COLO829 (cell line): ENCODE data around the gene DEF6.
"Not testable (repeated sequence)": the region's sequence is repeated elsewhere in the genome, so short reads cannot be mapped to it uniquely, and the experiment has no call there.

Experiments used
- DNase-seq: peaks from one replicate; pipeline ENCODE4 v3.0.0; 2012; ENCODE audit warnings: low spot score

The DEF6 gene

DNA sequence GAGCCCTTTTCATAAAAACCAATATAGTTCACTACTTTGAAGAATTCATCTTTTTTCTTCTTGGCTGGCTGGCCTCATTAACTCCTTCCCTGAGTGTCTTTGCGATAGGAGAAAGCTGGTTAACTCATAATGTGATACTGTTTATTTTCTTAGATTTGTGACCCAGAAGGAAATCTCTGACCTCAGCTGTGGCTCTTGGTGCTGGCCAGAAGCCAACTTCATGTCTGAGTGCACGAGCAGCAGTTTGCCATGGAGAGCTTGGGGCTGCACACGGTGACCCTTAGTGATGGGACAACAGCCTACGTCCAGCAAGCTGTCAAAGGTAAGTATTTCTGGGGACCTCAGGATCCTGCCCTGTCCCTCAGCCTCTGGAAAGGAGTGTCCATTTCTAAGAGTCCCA, 16.7 kb upstream of the DEF6 start:
- no peak for DNase-seq

DNA sequence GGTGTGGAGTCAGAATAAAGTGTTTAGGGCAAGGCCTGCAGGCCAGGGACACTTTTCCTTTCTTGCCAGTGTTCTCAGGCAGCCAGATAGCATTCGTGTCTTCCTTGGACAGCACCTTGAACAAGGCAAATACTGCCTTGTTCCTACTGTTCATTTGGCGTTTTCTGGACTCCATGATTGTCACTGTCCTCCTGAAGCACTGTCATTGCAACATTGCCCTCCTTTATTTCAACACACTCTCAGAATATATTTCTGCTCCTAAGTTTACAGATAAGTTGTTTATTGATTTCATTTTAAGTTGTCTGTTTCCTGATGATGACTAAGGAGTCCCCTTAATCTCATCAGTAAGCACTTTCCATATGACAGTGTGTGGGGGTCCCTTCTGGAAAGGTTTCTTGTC, 15.1 kb upstream of the DEF6 start:
- no peak for DNase-seq

DNA sequence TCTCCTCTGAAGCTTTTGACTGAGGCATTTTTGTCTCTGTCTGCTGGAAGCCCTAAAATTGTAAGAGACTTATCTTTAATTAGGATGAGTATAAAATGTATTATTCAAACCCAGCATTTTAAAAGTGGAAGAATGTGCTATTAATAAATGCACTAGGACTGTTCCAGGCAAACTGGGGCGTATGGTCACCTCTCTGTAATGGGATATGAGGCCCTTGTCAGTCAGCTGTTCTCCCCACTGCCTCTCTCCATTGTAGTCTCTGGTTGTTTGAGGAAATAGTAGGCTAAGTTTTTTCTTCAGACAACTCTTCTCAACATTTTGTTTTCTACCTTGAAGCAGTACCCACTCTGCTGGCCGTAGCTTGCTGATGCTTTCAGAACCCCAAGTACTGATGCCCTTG, 14.3 kb upstream of the DEF6 start:
- DNase-seq = no peak

DNA sequence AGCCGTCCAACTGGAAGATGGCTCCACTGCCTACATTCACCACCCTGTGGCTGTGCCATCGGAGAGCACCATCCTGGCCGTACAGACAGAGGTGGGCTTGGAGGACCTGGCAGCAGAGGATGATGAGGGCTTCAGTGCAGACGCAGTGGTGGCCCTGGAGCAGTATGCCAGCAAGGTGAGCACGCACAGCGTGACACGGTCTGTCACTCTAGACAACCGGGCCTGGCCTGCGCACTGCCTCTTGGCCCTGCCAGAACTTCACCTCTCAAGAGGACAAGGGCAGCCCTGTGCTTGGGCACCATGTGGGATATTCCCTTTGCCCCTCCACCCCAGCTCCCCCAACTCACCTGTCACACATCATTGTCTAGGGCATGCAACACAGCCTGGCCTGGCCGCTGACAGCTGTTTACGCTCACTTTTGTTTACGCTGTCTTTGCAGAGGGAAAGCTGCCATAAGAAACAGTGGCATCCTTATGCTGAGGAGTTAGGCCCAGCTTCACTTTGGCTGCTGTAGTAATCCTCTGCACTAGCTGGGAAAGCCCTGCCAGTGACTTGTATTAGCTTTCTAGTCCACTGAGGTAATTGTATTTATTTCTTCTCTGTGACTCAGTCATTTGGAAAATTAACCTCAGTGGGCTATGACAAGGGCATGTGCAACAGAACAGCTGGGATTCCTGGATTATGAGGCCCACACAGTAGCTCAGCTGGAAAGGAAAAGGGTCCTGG, 9.8 kb upstream of the DEF6 start:
- DNase-seq = no peak

DNA sequence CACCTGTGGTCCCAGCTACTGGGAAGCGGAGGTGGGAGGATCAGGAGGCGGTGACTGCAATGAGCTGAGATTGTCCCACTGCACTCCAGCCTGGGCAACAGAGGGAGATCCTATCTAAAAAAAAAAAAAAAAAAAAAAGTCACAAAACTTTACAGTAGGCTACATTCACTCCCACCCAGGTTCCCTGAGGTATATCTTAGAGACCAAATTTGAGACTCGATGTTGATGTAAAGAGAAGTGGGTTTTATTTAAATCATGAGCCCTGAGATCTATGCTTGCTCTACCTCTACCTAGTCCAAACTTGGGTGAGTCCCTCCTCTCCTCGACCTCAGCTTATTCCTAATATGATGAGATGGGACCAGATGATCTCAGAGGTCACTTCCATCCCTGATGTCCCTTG, 8.8 kb upstream of the DEF6 start:
- no peak for DNase-seq

DNA sequence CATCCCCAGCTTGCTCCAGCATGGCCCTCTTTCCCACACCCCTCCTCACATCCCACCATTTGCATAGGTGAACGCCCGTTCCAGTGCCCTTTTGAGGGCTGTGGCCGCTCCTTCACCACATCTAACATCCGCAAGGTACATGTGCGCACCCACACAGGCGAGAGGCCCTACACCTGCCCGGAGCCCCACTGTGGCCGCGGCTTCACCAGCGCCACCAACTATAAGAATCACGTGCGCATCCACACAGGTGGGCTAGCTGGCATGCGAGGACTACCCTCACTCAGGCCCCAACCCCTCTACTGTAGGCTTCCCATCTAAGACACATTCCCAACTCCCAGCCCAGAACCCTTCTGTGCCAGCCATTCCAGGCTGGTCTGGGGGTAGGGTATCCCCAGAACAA, 6.1 kb upstream of the DEF6 start:
- no peak for DNase-seq

DNA sequence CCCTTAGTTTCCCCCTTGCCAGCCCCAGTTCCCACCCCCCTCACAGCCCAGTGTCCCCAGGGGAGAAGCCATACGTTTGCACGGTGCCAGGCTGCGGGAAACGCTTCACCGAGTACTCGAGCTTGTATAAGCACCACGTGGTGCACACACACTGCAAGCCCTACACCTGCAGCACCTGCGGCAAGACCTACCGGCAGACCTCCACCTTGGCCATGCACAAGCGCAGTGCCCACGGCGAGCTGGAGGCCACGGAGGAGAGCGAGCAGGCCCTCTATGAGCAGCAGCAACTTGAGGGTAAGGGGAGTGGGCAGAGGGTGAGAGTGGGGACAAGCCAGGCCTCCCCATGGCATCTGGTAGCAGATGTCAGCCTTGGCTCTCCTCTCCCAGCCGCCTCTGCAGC, 5.1 kb upstream of the DEF6 start:
- DNase-seq = no peak

DNA sequence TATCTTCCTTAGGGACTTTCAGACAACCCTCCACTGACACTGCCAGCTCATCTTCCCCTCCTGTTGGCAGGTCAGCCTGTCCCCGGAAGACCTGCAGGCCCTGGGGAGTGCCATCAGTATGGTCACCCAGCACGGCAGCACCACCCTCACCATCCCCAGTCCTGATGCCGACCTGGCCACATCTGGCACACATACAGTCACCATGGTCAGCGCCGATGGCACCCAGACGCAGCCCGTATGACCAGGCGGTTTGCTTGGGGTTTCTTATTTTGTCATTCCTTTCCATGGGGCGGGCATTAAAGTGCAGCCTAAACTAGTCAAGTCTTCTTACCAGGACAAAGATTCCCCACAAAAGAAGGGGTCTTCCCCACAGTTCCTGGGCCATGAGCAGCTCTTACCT, 3.9 kb upstream of the DEF6 start:
- no peak for DNase-seq

DNA sequence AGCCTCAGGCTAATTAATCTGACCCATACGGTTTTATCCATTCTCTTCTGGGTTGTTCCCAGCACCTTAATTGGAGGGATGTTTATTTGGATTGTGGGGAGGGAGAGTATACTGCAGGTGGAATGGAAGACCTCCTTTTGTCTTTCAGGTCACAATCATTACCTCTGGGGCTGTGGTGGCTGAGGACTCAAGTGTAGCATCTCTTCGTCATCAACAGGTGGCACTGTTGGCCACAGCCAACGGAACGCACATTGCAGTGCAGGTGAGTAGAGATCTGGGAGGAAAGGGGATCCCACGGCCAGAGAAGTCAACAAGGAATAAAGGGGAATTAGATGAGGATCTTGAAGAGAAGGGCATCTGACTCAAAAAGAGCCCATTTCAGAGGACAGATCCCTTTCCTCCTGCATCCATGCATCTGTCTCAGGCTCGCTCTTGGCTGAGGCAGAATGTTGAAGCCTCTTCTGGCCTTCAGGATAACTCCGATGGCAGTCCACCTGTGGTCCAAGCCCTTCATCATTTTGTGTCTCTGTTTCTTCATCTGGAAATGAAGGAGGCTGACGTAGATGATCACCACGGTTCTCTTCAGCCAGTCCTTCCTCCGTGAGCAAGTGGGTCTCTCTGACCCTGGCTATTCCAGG, 3.2 kb upstream of the DEF6 start:
- peak; percentile 80 for DNase-seq

DNA sequence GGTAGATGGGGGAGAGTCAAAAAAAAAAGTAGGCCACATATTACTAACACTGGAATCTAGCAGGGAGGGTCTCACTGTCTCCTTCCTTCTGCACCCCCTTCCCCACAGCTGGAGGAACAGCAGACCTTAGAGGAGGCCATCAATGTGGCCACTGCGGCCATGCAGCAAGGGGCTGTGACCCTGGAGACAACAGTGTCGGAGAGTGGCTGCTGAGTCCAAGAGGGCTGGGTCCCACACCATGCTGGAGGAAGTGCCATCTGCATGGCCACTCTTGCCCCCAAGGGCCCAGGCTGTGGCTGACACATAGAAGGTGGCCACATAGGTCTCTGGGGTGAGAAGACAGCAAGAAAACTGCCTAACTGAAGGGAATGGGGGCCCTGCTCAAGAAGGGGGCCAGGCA, 2.6 kb upstream of the DEF6 start:
- no peak for DNase-seq

DNA sequence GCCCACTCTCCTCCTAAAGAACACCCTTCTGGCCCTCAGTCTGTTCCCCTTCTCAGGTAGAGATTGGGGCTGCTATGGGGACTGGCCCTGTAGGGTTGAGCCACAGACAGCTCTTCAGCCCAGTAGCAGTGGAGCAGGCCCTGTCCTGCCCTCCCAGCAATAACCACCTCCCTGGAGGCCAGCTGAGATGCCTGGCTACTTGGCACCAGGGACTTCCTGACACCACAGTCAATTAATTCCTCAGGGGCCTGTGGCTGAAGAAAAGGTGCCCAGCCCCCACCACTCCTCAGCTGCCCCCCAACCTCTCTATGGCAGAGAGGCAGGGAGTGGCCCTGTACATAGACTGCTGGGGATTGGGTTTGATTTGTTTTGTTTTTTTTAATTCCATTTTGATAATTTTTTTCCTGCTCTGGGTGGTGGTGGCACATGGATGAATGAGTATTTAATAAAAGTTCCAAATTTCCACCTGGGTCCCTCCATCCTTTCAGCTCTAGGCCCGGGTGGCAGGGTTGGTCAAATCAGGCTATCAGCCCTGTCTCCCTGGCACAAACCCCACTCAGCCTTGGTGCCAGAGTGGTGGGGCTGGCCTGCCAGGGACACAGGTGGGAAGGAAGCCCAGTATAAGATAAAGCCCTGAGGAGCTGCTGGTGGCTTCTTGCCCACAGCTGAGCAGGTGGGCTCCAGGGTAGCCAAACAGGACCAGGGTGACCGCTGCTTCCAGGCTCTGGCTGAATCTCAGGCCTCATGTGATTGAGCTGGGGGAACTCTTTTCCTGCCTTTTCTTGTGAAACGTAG, 1.9 kb upstream of the DEF6 start:
- no peak for DNase-seq

DNA sequence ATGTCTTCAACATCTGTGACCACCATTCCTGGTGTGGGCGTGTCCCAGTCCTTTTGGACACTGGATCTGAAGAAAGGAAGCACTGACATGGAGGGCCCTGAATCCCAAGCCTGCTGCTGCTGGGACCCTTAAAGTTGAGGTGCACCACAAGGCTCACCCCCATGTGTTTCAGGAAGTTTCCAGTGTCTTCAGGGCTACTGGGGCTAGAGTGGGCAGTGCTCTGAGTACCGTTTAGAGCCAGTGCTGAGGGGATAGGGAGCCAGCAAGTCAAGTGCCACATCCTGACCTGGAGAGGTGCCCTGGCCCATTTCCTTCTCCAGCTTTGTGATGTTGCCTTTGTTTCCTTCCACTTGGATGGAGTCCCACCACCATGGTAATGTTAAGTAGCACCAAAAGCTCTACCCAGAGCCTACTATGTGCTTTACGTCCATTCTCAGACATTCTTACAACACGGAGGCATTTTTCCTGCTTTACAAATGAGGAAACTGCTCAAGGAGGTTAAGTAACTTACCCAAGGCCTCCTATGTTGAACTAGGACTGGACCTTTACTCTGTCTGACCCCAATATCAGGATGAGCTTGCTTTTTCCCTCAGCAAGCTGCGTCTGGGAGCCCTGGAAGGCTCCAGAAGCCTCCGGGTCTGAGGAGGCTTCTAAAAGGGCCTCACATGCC, 552 bp upstream of the DEF6 start:
- DNase-seq = no peak

DNA sequence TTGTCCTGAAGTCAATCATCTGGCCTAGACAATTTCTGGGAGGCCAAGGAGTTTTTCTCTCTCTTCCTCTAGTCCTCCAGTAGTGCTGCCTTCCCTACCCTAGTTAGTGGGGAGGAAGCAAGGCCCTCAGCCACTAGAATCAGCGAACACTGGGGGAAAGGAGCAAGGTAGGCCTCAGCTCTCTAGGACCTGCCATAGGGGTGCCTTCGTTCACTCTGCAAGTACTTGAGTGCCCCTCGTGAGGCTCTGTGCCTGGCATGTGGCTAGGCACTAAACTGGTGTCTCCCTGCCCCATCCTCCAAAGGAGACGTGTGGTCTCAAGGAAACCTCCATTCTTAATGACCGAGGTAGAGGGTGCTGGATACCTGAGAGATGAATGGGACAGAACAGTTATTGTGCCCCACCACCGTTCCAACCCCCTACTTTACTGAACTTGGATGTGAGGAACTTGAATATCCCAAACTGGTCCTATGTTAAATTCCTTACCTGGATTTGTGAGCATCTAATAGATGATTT, 1.1 kb downstream of the DEF6 start:
- DNase-seq = no peak

DNA sequence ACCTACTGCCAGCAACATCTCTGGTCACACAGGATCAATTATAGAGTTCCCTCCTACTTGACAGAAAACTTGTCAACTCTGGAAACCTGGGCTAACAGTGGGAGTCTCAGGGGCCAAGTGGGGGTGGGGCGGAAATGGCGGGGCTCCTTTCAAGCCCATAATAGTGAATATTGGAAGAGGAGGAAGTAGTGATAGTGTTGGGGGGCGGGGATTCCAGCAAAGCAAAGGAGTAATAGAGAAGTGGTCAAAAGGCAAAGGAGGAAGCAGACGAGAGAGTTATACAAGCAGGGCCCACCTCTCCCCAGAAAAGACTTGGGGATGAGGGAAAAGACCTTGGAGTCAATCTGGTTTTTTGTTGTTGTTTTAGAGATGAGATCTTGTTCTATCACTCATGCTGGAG, 2.1 kb downstream of the DEF6 start:
- DNase-seq = no peak

DNA sequence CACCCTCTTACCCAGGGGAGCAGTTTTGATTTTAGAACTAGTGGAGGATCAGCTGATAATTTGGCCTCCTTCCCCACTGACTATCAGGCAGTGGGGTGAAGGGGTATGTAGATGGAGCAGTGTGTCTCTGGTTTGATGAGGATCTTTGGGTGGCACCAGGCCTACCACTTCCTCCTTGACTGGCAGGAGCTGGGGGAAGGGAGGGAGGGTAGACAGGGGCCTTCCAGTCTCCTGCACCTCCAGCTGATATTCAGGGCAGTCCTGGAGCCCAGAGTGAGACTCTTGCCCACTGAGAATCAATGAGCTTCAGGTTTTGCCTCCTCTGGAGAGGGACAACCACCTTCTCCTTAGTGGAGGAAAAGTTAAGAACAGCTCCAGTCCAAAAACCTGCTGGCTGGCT, 3.2 kb downstream of the DEF6 start:
- no peak for DNase-seq

DNA sequence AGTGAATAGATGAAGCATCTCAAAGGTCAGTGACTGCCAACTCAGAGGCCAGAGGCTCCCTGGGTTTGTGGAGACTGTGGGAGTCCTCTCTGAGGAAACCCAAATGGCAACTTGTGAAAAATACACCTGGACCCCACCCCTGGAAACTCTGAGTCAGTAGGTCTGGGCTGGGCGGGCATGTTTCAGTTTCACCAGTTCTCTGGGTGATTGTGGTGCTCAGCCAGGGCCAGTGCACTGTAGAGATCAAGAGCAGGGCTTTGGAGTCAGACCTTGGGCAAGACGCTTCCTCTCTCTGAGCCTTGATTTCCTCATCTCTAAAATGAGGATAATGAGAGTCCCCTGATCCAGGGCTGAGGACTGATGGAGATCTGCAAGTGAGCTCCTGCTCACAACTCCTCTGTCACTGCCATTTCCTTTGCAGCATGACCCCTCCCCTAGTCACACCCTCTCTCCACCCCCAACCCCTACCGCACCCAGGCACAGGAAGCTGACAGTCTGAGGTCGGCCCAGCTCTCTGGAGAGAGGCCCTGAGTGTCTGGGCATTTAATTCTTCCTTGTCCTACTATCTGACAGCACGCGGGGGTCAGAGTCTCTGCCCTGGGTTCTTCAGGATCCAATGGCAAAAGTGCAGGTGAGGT, 5.1 kb downstream of the DEF6 start:
- DNase-seq = peak; percentile 29

DNA sequence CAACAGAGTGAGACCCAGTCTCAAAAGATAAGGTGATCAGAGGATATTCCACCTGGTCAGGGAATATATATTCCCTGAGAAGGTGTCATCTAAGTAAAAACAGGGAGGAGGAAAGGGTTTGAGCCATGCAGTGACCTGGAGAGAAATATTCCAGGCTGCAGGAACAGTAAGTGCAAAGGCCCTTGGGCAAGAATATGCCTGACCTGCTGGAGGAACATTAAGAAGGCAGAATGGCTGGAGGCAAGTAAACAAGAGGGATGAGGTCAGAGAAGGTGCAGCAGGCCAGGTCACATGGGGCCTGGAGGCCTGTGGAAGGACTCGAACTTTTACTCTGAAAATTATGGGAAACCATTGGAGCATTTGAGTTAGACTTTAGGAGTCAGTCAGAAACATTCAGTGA, 6.7 kb downstream of the DEF6 start:
- no peak for DNase-seq

DNA sequence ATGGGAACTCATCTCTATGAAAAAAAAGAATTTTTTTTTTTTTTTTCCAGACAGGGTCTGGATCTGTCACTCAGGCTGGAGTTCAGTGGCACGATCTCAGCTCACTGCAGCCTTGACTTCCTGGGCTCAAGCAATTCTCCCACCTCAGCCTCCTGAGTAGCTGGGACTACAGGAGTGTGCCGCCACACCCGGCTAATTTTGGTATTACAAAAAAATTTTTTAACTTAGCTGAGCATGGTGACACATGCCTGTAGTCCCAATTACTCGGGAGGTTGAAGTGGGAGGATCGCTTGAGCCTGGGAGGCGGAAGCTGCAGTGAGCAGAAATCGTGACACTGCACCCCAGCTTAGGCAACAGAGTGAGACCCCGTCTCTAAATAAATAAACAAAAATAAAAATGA, 7.5 kb downstream of the DEF6 start:
- no peak for DNase-seq

DNA sequence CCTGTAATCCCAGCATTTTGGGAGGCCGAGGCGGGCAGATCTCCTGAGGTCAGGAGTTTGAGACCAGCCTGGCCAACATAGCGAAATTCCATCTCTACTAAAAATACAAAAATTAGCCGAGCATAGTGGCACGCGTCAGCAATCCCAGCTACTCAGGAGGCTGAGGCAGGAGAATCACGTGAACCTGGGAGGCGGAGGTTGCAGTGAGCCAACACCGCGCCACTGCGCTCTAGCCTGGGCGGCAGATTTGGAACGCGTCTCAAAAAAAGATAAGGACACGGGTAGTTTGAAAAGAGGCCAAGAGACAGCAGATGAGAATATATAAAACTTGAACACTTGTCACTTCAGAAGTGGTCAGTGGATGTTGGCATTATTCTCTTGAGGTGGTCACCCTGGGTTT, 9.5 kb downstream of the DEF6 start:
- not testable (repeated sequence) for DNase-seq

DNA sequence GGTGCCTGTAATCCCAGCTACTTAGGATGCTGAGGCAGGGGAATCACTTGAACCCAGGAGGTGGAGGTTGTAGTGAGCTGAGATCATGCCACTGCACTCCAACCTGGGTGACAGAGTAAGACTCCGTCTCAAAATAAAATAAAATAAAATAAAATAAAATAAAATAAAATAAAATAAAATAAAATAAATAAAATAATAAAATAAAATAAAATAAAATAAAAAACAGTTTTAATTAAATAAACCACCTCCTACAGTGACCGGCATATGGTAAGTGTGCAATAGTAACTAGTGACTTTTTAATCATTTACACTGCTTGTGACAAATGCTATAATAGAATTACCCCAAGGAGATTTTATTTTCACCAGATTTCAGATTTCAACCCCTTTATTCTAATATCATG, 10.9 kb downstream of the DEF6 start:
- not testable (repeated sequence) for DNase-seq

DNA sequence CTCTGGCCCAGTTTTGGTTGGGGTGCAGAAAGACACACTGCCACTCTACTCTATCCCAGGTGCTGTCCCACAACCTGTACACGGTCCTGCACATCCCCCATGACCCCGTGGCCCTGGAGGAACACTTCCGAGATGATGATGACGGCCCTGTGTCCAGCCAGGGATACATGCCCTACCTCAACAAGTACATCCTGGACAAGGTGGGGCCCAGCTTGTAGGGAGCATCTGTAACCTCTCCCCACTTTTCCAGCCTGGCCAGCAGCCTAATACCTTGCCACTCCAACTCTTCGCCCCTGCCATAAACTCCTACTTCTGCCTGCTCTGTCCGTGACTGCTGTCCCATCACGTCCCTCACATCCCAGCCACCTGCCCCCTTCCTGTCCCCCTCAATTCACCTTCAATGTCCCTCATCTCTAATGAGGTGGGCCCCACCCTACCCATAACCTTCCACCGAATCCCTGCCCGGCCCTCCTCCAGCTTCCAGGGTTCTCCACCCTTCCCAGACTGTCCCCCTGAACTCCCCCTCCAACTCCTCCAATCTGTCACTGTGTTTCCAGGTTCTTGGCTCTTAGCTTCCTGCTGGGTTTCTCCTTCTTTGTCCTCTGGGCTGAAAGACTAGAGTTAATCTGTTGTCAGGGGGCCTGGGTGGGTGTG, 12.1 kb downstream of the DEF6 start:
- DNase-seq = no peak
